HEK293 (cell line): ENCODE data around the gene SPATA2.

Experiments used
- CTCF ChIA-PET: fragments of 350-600 bp; formaldehyde crosslinking; extraction: SDS; loops from one replicate; lab custom pipeline; 2021; ENCODE audit warnings: antibody characterized with exemption; lab: Yijun Ruan, JAX
- POLR2A ChIA-PET: fragments of 300-600 bp; formaldehyde crosslinking; extraction: SDS; loops from one replicate; lab custom pipeline; 2020; ENCODE audit warnings: antibody characterized with exemption, inconsistent platforms; lab: Yijun Ruan, JAX
- H3K27ac ChIP-seq: fragments of 200-500 bp; sonication (Bioruptor generic); 2 replicates; pipeline ENCODE4 v1.5.1; 2014; ENCODE audit warnings: low read depth, low read length, control low read depth, inconsistent platforms; ENCODE audit errors: extremely low read depth
- H3K36me3 ChIP-seq, 2 experiments: fragments of 200-500 bp in 1 of 2; sonication (Bioruptor generic) in 1 of 2; 1 replicate in 1 of 2; 2 replicates in 1 of 2; pipeline ENCODE4 v1.5.1; 2014 to 2017; ENCODE audit warnings: inconsistent platforms in 2 of 2, low read length in 2 of 2; ENCODE audit not compliant: control insufficient read depth in 2 of 2, insufficient read depth in 1 of 2
- H3K4me1 ChIP-seq: fragments of 200-500 bp; sonication (Bioruptor generic); 2 replicates; pipeline ENCODE4 v1.5.1; 2014; ENCODE audit warnings: mild to moderate bottlenecking, low read length, inconsistent platforms; ENCODE audit not compliant: control insufficient read depth, insufficient read depth
- H3K4me3 ChIP-seq: 2 replicates; pipeline ENCODE4 v1.5.1; 2011; ENCODE audit warnings: low read depth, mild to moderate bottlenecking, control low read depth, low read length, moderate library complexity
- H3K9me3 ChIP-seq: fragments of 200-500 bp; sonication (Bioruptor generic); 2 replicates; pipeline ENCODE4 v1.5.1; 2014; ENCODE audit warnings: low read depth, low read length, inconsistent platforms; ENCODE audit not compliant: control insufficient read depth, insufficient read depth
- IKZF3 ChIP-seq: fragments of 450-650 bp; IDR thresholded peaks from 2 replicates; pipeline ENCODE4 v1.5.0; 2018; ENCODE audit warnings: missing biosample characterization, mild to moderate bottlenecking, missing genetic modification characterization, moderate library complexity
- MZF1 ChIP-seq: fragments of 450-650 bp; formaldehyde crosslinking; IDR thresholded peaks from 2 replicates; pipeline ENCODE4 v1.5.1; 2017; ENCODE audit warnings: missing biosample characterization, missing genetic modification characterization, borderline replicate concordance
- TCF7L2 ChIP-seq: IDR thresholded peaks from 2 replicates; pipeline ENCODE4 v1.6.1; 2011; ENCODE audit warnings: low read depth, mild to moderate bottlenecking, inconsistent platforms, low read length, moderate library complexity, borderline replicate concordance
- ZBTB49 ChIP-seq: fragments of 450-650 bp; formaldehyde crosslinking; IDR thresholded peaks from 2 replicates; pipeline ENCODE4 v1.5.1; 2016; ENCODE audit warnings: missing biosample characterization, missing genetic modification characterization, low read depth
- ZFP37 ChIP-seq: fragments of 450-650 bp; formaldehyde crosslinking; IDR thresholded peaks from 2 replicates; pipeline ENCODE4 v1.5.1; 2016; ENCODE audit warnings: missing biosample characterization, missing genetic modification characterization
- ZNF132 ChIP-seq: fragments of 450-650 bp; formaldehyde crosslinking; IDR thresholded peaks from 2 replicates; pipeline ENCODE4 v1.5.1; 2017; ENCODE audit warnings: missing biosample characterization, missing genetic modification characterization, borderline replicate concordance
- ZNF140 ChIP-seq: fragments of 450-650 bp; formaldehyde crosslinking; IDR thresholded peaks from 2 replicates; pipeline ENCODE4 v1.5.1; 2016; ENCODE audit warnings: missing biosample characterization, missing genetic modification characterization
- ZNF2 ChIP-seq: fragments of 450-650 bp; formaldehyde crosslinking; IDR thresholded peaks from 2 replicates; pipeline ENCODE4 v1.5.1; 2016; ENCODE audit warnings: missing biosample characterization, missing genetic modification characterization
- ZNF211 ChIP-seq: fragments of 450-650 bp; formaldehyde crosslinking; IDR thresholded peaks from 2 replicates; pipeline ENCODE4 v1.5.1; 2016; ENCODE audit warnings: low read depth, missing biosample characterization, missing genetic modification characterization
- ZNF239 ChIP-seq: fragments of 450-650 bp; formaldehyde crosslinking; IDR thresholded peaks from 2 replicates; pipeline ENCODE4 v1.5.1; 2016; ENCODE audit warnings: missing biosample characterization, missing genetic modification characterization
- ZNF266 ChIP-seq: fragments of 450-650 bp; formaldehyde crosslinking; IDR thresholded peaks from 2 replicates; pipeline ENCODE4 v1.5.1; 2016; ENCODE audit warnings: missing biosample characterization, missing genetic modification characterization, low read depth
- ZNF274 ChIP-seq, 2 experiments: fragments of 200-500 bp in 1 of 2; fragments of 450-650 bp in 1 of 2; sonication (Bioruptor generic) in 1 of 2; formaldehyde crosslinking in 1 of 2; IDR thresholded peaks; 2 replicates each; pipeline versions ENCODE4 v1.5.1 to v1.6.1; 2014 to 2016; ENCODE audit warnings: borderline replicate concordance in 1 of 2, inconsistent platforms in 1 of 2, low read length in 1 of 2, missing biosample characterization in 1 of 2, missing genetic modification characterization in 1 of 2
- ZNF324 ChIP-seq: fragments of 450-650 bp; formaldehyde crosslinking; IDR thresholded peaks from 2 replicates; pipeline ENCODE4 v1.5.1; 2016; ENCODE audit warnings: missing biosample characterization, missing genetic modification characterization
- ZNF416 ChIP-seq: fragments of 450-650 bp; formaldehyde crosslinking; IDR thresholded peaks from 2 replicates; pipeline ENCODE4 v1.5.1; 2016; ENCODE audit warnings: missing biosample characterization, missing genetic modification characterization
- ZNF48 ChIP-seq: fragments of 450-650 bp; formaldehyde crosslinking; IDR thresholded peaks from 2 replicates; pipeline ENCODE4 v1.5.1; 2016; ENCODE audit warnings: missing biosample characterization, missing genetic modification characterization
- ZNF501 ChIP-seq: fragments of 450-650 bp; formaldehyde crosslinking; IDR thresholded peaks from 2 replicates; pipeline ENCODE4 v1.5.1; 2016; ENCODE audit warnings: missing biosample characterization, missing genetic modification characterization
- ZNF555 ChIP-seq: fragments of 450-650 bp; formaldehyde crosslinking; conservative IDR thresholded peaks from 2 replicates; pipeline ENCODE4 v1.5.1; 2017; ENCODE audit warnings: missing biosample characterization, mild to moderate bottlenecking, missing genetic modification characterization, inconsistent platforms
- ZNF596 ChIP-seq: fragments of 450-650 bp; IDR thresholded peaks from 2 replicates; pipeline ENCODE4 v1.5.0; 2018; ENCODE audit warnings: missing biosample characterization, mild to moderate bottlenecking, missing genetic modification characterization, moderate library complexity
- ZNF777 ChIP-seq: fragments of 450-650 bp; formaldehyde crosslinking; IDR thresholded peaks from 2 replicates; pipeline ENCODE4 v1.5.1; 2017; ENCODE audit warnings: missing biosample characterization, missing genetic modification characterization, borderline replicate concordance
- ZNF791 ChIP-seq: fragments of 450-650 bp; formaldehyde crosslinking; IDR thresholded peaks from 2 replicates; pipeline ENCODE4 v1.5.1; 2016; ENCODE audit warnings: missing biosample characterization, missing genetic modification characterization
- ZSCAN23 ChIP-seq: fragments of 450-650 bp; formaldehyde crosslinking; IDR thresholded peaks from 2 replicates; pipeline ENCODE4 v1.5.1; 2016; ENCODE audit warnings: missing biosample characterization, missing genetic modification characterization
- TF ChIP-seq, protein P1 (sequence below): fragments of 450-650 bp; formaldehyde crosslinking; IDR thresholded peaks from 2 replicates; pipeline ENCODE4 v1.5.1; 2016; ENCODE audit warnings: missing biosample characterization, missing genetic modification characterization, borderline replicate concordance
- TF ChIP-seq, protein P2 (sequence below): fragments of 450-650 bp; formaldehyde crosslinking; IDR thresholded peaks from 2 replicates; pipeline ENCODE4 v1.5.1; 2016; ENCODE audit warnings: missing biosample characterization, missing genetic modification characterization

The SPATA2 gene

DNA sequence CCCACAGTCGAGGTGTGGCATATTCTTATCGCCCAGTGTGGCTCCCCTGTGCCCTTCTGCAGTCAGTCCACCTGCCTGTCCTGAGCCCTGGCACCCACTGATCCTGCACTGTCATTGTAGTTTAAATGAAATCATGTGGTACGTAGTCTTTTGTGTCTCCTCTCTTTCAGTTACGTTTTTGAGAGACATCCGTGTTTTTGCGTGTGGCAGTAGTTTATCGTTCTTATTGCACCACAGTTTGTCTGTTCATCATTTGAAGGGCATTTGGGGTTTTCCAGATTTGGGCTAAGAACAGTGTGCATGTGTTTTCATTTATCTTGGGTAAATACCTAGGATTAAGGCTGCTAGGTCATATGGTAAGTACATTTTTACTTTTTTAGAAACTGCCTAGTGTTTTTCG, 49.3 kb downstream of the SPATA2 start:
- TF ChIP-seq ZNF132 (tag by site-specific recombination), result no peak
- TF ChIP-seq, protein P1, sequence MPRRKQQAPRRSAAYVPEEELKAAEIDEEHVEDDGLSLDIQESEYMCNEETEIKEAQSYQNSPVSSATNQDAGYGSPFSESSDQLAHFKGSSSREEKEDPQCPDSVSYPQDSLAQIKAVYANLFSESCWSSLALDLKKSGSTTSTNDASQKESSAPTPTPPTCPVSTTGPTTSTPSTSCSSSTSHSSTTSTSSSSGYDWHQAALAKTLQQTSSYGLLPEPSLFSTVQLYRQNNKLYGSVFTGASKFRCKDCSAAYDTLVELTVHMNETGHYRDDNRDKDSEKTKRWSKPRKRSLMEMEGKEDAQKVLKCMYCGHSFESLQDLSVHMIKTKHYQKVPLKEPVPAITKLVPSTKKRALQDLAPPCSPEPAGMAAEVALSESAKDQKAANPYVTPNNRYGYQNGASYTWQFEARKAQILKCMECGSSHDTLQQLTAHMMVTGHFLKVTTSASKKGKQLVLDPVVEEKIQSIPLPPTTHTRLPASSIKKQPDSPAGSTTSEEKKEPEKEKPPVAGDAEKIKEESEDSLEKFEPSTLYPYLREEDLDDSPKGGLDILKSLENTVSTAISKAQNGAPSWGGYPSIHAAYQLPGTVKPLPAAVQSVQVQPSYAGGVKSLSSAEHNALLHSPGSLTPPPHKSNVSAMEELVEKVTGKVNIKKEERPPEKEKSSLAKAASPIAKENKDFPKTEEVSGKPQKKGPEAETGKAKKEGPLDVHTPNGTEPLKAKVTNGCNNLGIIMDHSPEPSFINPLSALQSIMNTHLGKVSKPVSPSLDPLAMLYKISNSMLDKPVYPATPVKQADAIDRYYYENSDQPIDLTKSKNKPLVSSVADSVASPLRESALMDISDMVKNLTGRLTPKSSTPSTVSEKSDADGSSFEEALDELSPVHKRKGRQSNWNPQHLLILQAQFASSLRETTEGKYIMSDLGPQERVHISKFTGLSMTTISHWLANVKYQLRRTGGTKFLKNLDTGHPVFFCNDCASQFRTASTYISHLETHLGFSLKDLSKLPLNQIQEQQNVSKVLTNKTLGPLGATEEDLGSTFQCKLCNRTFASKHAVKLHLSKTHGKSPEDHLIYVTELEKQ (tag by site-specific recombination), result no peak
- TF ChIP-seq IKZF3 (tag by site-specific recombination), result no peak
- TF ChIP-seq ZNF48 (tag by site-specific recombination), result no peak
- TF ChIP-seq ZNF501, result no peak
- TF ChIP-seq ZNF416 (tag by site-specific recombination), result no peak
- no peak for TF ChIP-seq ZNF555 (tag by site-specific recombination)
- no peak for TF ChIP-seq ZNF266 (tag by site-specific recombination)
- ChIA-PET POLR2A (no interaction called here), CTCF (interaction anchor here (0.9 kb wide), 1 partner anchor 20 kb away, joined by 3 read pairs; no protein-coding TSS in a partner anchor)
- no peak overlapping the region for H3K27ac ChIP-seq
- H3K9me3 ChIP-seq, result no peaks in the 10 kb centered on the region
- no peaks in the 10 kb centered on the region for H3K4me1 ChIP-seq
- no peak overlapping the region for H3K4me3 ChIP-seq
- peaks cover 0 to 29% of the 10 kb centered on the region in 2 experiments; a peak in 2 of 3 replicates for H3K36me3 ChIP-seq

DNA sequence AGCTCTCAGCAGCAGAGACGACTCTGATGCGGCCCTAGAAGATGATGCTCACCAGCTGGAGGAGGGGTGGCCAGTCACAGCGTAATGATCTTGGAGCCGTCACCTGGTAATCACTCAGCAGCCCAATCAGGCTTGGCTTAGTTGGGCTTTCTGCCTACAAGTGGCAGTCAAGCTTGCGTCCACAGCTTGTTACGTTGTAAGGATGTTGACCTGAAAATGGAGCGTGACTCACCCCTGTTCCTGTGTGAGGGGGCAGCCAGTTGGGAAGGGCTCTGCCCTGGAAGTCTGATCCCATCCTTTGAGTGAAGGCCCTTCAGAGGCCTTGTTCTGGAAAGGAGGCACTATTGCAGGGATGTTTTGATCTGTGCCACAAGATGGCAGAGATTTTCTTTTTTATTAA, 49.8 kb downstream of the SPATA2 start:
- H3K9me3 ChIP-seq, result no peaks in the 10 kb centered on the region
- H3K4me1 ChIP-seq, result no peaks in the 10 kb centered on the region
- ChIA-PET CTCF (interaction anchor here (0.9 to 1.0 kb wide), 2 partner anchors 20 kb away, joined by 3 read pairs; no protein-coding TSS in a partner anchor), POLR2A (no interaction called here)
- no peak overlapping the region for H3K4me3 ChIP-seq
- peaks cover 0 to 33% of the 10 kb centered on the region in 2 experiments; a peak in 2 of 3 replicates for H3K36me3 ChIP-seq
- no peak overlapping the region for H3K27ac ChIP-seq
- TF ChIP-seq ZNF777 (tag by site-specific recombination), result no peak
- TF ChIP-seq ZBTB49 (tag by site-specific recombination), result no peak
- no peak for TF ChIP-seq ZNF211
- TF ChIP-seq, protein P2, sequence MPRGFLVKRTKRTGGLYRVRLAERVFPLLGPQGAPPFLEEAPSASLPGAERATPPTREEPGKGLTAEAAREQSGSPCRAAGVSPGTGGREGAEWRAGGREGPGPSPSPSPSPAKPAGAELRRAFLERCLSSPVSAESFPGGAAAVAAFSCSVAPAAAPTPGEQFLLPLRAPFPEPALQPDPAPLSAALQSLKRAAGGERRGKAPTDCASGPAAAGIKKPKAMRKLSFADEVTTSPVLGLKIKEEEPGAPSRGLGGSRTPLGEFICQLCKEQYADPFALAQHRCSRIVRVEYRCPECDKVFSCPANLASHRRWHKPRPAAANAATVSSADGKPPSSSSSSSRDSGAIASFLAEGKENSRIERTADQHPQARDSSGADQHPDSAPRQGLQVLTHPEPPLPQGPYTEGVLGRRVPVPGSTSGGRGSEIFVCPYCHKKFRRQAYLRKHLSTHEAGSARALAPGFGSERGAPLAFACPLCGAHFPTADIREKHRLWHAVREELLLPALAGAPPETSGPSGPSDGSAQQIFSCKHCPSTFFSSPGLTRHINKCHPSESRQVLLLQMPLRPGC (tag by site-specific recombination), result no peak
- TF ChIP-seq ZNF274 (IDR thresholded peaks at IDR 0.05; ENCODE audit: low read length), result no peak
- no peak for TF ChIP-seq ZNF274 (tag by site-specific recombination; IDR thresholded peaks at IDR 0.05; ENCODE audit: borderline replicate concordance)
- TF ChIP-seq ZNF140, result no peak
- no peak for TF ChIP-seq ZNF324 (tag by site-specific recombination)
- TF ChIP-seq ZFP37 (tag by site-specific recombination), result no peak
- TF ChIP-seq ZSCAN23 (tag by site-specific recombination), result no peak
- TF ChIP-seq ZNF2 (tag by site-specific recombination), result no peak
- no peak for TF ChIP-seq ZNF239
- TF ChIP-seq ZNF596, result no peak
- no peak for TF ChIP-seq ZNF791
- TF ChIP-seq MZF1 (tag by site-specific recombination), result no peak
- TF ChIP-seq TCF7L2, result no peak
